Liver (tissue), 9 donors: ENCODE data around the gene AP1G1. TPM values are rescaled to one million over a fixed set of nuclear protein-coding genes. Genes with fewer than 3 reads are reported as not detected.

Experiments
- DNase-seq: peaks from one replicate; pipeline ENCODE4 v3.0.0-alpha.2; 2017; ENCODE audit warnings: low spot score
- H3K27ac ChIP-seq, 2 donors: one replicate each; pipeline ENCODE4 v1.7.0; 2013; ENCODE audit warnings: inconsistent platforms in 2 of 2, low read length in 2 of 2, control low read depth in 1 of 2, low read depth in 1 of 2, mild to moderate bottlenecking in 1 of 2
- H3K27me3 ChIP-seq, 4 donors: one replicate each; pipeline versions ENCODE4 v1.6.1 to v1.7.0; 2013; ENCODE audit warnings: low read length in 3 of 4, inconsistent platforms in 1 of 4, mild to moderate bottlenecking in 1 of 4, moderate library complexity in 1 of 4; ENCODE audit not compliant: control insufficient read depth in 4 of 4, insufficient read depth in 4 of 4
- H3K36me3 ChIP-seq, 4 donors: one replicate each; pipeline versions ENCODE4 v1.6.1 to v1.7.0; 2013; ENCODE audit warnings: low read length in 3 of 4, mild to moderate bottlenecking in 3 of 4, low read depth in 1 of 4, moderate library complexity in 1 of 4; ENCODE audit not compliant: control insufficient read depth in 4 of 4, insufficient read depth in 3 of 4
- H3K4me1 ChIP-seq, 4 donors: one replicate each; pipeline versions ENCODE4 v1.6.1 to v1.7.0; 2013; ENCODE audit warnings: low read length in 3 of 4, mild to moderate bottlenecking in 3 of 4, moderate library complexity in 1 of 4; ENCODE audit not compliant: control insufficient read depth in 4 of 4, insufficient read depth in 4 of 4
- H3K4me3 ChIP-seq, 3 donors: one replicate each; pipeline versions ENCODE4 v1.6.1 to v1.7.0; 2013; ENCODE audit warnings: low read length in 3 of 3, control low read depth in 1 of 3, low read depth in 1 of 3, mild to moderate bottlenecking in 1 of 3
- H3K9ac ChIP-seq, 2 donors: one replicate each; pipeline ENCODE4 v1.7.0; 2013; ENCODE audit warnings: low read length in 2 of 2, mild to moderate bottlenecking in 2 of 2, moderate library complexity in 2 of 2, control low read depth in 1 of 2, low read depth in 1 of 2
- H3K9me3 ChIP-seq, 4 donors: one replicate each; pipeline versions ENCODE4 v1.6.1 to v1.7.0; 2013; ENCODE audit warnings: low read length in 3 of 4; ENCODE audit not compliant: control insufficient read depth in 4 of 4
- ATF3 ChIP-seq: IDR thresholded peaks from 2 replicates; pipeline ENCODE4 v1.6.1; 2016; ENCODE audit warnings: antibody characterized with exemption
- EGR1 ChIP-seq, 2 donors: IDR thresholded peaks; 2 replicates each; pipeline ENCODE4 v1.6.1; 2016 to 2018; ENCODE audit warnings: antibody characterized with exemption in 2 of 2, low read depth in 2 of 2
- FOXA1 ChIP-seq: IDR thresholded peaks from 2 replicates; pipeline ENCODE4 v1.6.1; 2016; ENCODE audit warnings: antibody characterized with exemption
- FOXA2 ChIP-seq: IDR thresholded peaks from 2 replicates; pipeline ENCODE4 v1.6.1; 2016; ENCODE audit warnings: antibody characterized with exemption
- GABPA ChIP-seq, 2 donors: IDR thresholded peaks in 1 of 2; conservative IDR thresholded peaks in 1 of 2; 2 replicates each; pipeline ENCODE4 v1.6.1; 2016; ENCODE audit warnings: antibody characterized with exemption in 2 of 2, mild to moderate bottlenecking in 1 of 2, moderate library complexity in 1 of 2
- HNF4A ChIP-seq, 2 donors: conservative IDR thresholded peaks; 2 replicates each; pipeline ENCODE4 v1.6.1; 2016; ENCODE audit warnings: antibody characterized with exemption in 2 of 2, mild to moderate bottlenecking in 2 of 2
- HNF4G ChIP-seq: IDR thresholded peaks from 2 replicates; pipeline ENCODE4 v1.6.1; 2016; ENCODE audit warnings: antibody characterized with exemption
- JUND ChIP-seq, 2 donors: IDR thresholded peaks; 2 replicates each; pipeline ENCODE4 v1.6.1; 2016; ENCODE audit warnings: antibody characterized with exemption in 2 of 2
- MAX ChIP-seq: IDR thresholded peaks from 2 replicates; pipeline ENCODE4 v1.6.1; 2016; ENCODE audit warnings: antibody characterized with exemption
- NR2F2 ChIP-seq: IDR thresholded peaks from 2 replicates; pipeline ENCODE4 v1.6.1; 2016; ENCODE audit warnings: antibody characterized with exemption
- RAD21 ChIP-seq, 2 donors: IDR thresholded peaks; 2 replicates each; pipeline ENCODE4 v1.6.1; 2016; ENCODE audit warnings: antibody characterized with exemption in 2 of 2, mild to moderate bottlenecking in 2 of 2
- REST ChIP-seq: IDR thresholded peaks from 2 replicates; pipeline ENCODE4 v1.6.1; 2016; ENCODE audit warnings: antibody characterized with exemption, mild to moderate bottlenecking
- RXRA ChIP-seq, 2 donors: IDR thresholded peaks; 2 replicates each; pipeline ENCODE4 v1.6.1; 2017 to 2018; ENCODE audit warnings: antibody characterized with exemption in 2 of 2, mild to moderate bottlenecking in 1 of 2
- SP1 ChIP-seq: IDR thresholded peaks from 2 replicates; pipeline ENCODE4 v1.6.1; 2018; ENCODE audit warnings: antibody characterized with exemption, mild to moderate bottlenecking
- TAF1 ChIP-seq: conservative IDR thresholded peaks from 2 replicates; pipeline ENCODE4 v1.6.1; 2016; ENCODE audit warnings: antibody characterized with exemption, mild to moderate bottlenecking
- YY1 ChIP-seq: IDR thresholded peaks from 2 replicates; pipeline ENCODE4 v1.6.1; 2016; ENCODE audit warnings: antibody characterized with exemption, mild to moderate bottlenecking
- WGBS: extraction: QIAGEN DNeasy Blood & Tissue Kit; methylation state at CpG from one replicate; pipeline ENCODE4 v1.1.7; 2013; 5-methylcytosine and 5-hydroxymethylcytosine counted together
- polyA plus RNA-seq, 2 donors: library from polyadenylated mRNA; stranded (reverse) in 1 of 2; unstranded in 1 of 2; fragments of 200-250 nt in 1 of 2; fragments of >200 nt in 1 of 2; fragmentation: Nextera tagmentation in 1 of 2; extraction: Ambion mirVana in 1 of 2; gene quantifications; one replicate each; pipeline versions ENCODE4 v1.2.1 to v1.2.3, GENCODE V29; 2013 to 2015
- total RNA-seq, 2 donors: library from RNA; depleted of rRNA; stranded (reverse); fragments of >200 nt; gene quantifications; one replicate each; pipeline ENCODE4 v1.2.3, GENCODE V29; 2014
- TF ChIP-seq, protein P1 (sequence below): fragments of 150-350 bp; IDR thresholded peaks from 2 replicates; pipeline ENCODE4 v1.5.1; 2017; ENCODE audit warnings: improper control_type of control experiment, low read depth, low read length; ENCODE audit not compliant: missing input control
- donor health status: healthy.
- donor health status: healthy.
- donor health status: healthy.
- donor health status: healthy.
- donor health status: healthy.

AP1G1 gene
- total and polyA plus RNA-seq, 4 donors, result 11.4 to 64.4 (median 32.8) TPM

DNA sequence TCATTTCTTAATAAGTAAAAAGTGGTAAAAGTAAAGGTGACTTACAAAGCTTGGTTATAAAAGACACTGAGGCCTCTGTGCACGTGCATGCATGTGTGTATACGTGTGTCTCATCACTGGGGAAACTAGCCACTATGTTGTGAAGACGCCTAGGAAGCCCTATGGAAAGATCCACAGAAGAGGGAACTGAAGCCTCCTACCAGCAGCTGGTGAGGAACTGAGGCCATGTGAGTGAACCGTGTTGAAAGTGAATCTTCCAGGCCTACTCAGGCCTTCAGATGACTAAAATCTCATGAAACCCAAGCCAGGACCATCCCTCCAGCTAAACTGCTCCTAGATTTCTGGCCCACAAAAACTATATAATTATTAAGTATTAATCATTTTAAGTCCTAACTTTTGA is 107.8 kb downstream of the AP1G1 start:
- Histone ChIP-seq H3K27ac (no peak overlapping the region), H3K27me3 (no peaks in the 10 kb centered on the region), H3K36me3 (peaks cover 0 to 7% (median 1%) of the 10 kb centered on the region in 4 donors), H3K9me3 (no peaks in the 10 kb centered on the region), H3K4me3 (no peak overlapping the region), H3K9ac (no peak overlapping the region), H3K4me1 (no peaks in the 10 kb centered on the region)
- WGBS, result 91% methylated on average over 4 of the region's 4 CpGs
- no peak for TF ChIP-seq RXRA (IDR thresholded peaks at IDR 0.05)
- TF ChIP-seq YY1, result no peak
- no peak for TF ChIP-seq HNF4A (conservative IDR thresholded peaks at IDR 0.05)
- no peak for TF ChIP-seq REST
- TF ChIP-seq FOXA2, result no peak
- TF ChIP-seq EGR1 (IDR thresholded peaks at IDR 0.05; ENCODE audit: low read depth in 2 of 2), result no peak
- no peak for TF ChIP-seq MAX
- TF ChIP-seq GABPA (IDR thresholded peaks at IDR 0.05 in 1 of 2, conservative IDR thresholded peaks at IDR 0.05 in 1 of 2), result no peak
- no peak for TF ChIP-seq TAF1
- TF ChIP-seq, protein P1, sequence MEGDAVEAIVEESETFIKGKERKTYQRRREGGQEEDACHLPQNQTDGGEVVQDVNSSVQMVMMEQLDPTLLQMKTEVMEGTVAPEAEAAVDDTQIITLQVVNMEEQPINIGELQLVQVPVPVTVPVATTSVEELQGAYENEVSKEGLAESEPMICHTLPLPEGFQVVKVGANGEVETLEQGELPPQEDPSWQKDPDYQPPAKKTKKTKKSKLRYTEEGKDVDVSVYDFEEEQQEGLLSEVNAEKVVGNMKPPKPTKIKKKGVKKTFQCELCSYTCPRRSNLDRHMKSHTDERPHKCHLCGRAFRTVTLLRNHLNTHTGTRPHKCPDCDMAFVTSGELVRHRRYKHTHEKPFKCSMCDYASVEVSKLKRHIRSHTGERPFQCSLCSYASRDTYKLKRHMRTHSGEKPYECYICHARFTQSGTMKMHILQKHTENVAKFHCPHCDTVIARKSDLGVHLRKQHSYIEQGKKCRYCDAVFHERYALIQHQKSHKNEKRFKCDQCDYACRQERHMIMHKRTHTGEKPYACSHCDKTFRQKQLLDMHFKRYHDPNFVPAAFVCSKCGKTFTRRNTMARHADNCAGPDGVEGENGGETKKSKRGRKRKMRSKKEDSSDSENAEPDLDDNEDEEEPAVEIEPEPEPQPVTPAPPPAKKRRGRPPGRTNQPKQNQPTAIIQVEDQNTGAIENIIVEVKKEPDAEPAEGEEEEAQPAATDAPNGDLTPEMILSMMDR, result no peak
- no peak for TF ChIP-seq SP1
- TF ChIP-seq HNF4G, result no peak
- no peak for TF ChIP-seq ATF3
- TF ChIP-seq FOXA1, result no peak
- no peak for DNase-seq

- Histone ChIP-seq H3K9me3 (no peaks in the 10 kb centered on the region), H3K4me3 (no peak overlapping the region), H3K9ac (no peak overlapping the region), H3K36me3 (peaks cover 0 to 7% (median 1%) of the 10 kb centered on the region in 4 donors), H3K27me3 (no peaks in the 10 kb centered on the region), H3K27ac (no peak overlapping the region), H3K4me1 (no peaks in the 10 kb centered on the region)
- WGBS, result 95% methylated on average over 3 of the region's 3 CpGs
- no peak for DNase-seq
- no peak for TF ChIP-seq FOXA1
- no peak for TF ChIP-seq ATF3
- TF ChIP-seq JUND (IDR thresholded peaks at IDR 0.05), result no peak
- no peak for TF ChIP-seq NR2F2
- no peak for TF ChIP-seq EGR1 (IDR thresholded peaks at IDR 0.05; ENCODE audit: low read depth in 2 of 2)
- no peak for TF ChIP-seq REST
- TF ChIP-seq RXRA (IDR thresholded peaks at IDR 0.05), result no peak
- no peak for TF ChIP-seq HNF4G
- TF ChIP-seq SP1, result no peak
- no peak for TF ChIP-seq GABPA (IDR thresholded peaks at IDR 0.05 in 1 of 2, conservative IDR thresholded peaks at IDR 0.05 in 1 of 2)
- no peak for TF ChIP-seq RAD21 (IDR thresholded peaks at IDR 0.05)
- TF ChIP-seq, protein P1, result no peak
- TF ChIP-seq MAX, result no peak
- no peak for TF ChIP-seq HNF4A (conservative IDR thresholded peaks at IDR 0.05)
Observed at GRCh38 chr16:71698491-71698890, 110.1 kb downstream of the AP1G1 start.
